Transverse colon (tissue), 4 donors: Measurements from ENCODE around the gene SNAI3.

Source experiments
- EP300 ChIP-seq: sonication (generic); formaldehyde crosslinking; IDR thresholded peaks from one replicate; pipeline ENCODE4 v1.6.1; 2017; ENCODE audit warnings: antibody characterized with exemption, low read depth
- POLR2AphosphoS5 ChIP-seq, 3 donors: sonication (generic); formaldehyde crosslinking; IDR thresholded peaks; one replicate each; pipeline ENCODE4 v1.6.1; 2016; ENCODE audit warnings: antibody characterized with exemption in 3 of 3
- TF ChIP-seq, protein P1 (sequence below), 5 experiments: fragments of 200-600 bp in 3 of 5; fragments of 450-650 bp in 2 of 5; sonication (generic) in 3 of 5; IDR thresholded peaks; 1 replicate in 2 of 5; 2 replicates in 3 of 5; pipeline ENCODE4 v1.5.1; 2016 to 2017; ENCODE audit warnings: antibody characterized with exemption in 5 of 5, inconsistent platforms in 3 of 5, mild to moderate bottlenecking in 2 of 5, moderate library complexity in 1 of 5

DNA sequence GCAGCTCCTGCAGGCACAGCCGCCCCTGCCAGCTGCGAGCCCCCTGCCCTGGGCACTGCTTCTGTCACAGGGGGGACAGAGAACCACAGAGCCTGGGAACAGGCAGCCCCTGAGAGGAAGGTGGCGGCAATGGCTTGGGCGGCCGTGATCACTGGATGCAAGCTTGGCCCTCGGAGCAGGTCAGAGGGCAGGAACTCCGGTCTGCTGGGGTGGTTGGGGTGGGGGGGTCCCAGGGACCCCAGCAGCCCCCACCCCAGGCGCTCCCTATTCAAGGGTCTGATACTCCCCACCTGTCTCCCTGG lies 33.6 kb downstream of the SNAI3 start:
- TF ChIP-seq EP300 (no peak), POLR2AphosphoS5 (IDR thresholded peaks at IDR 0.05) (no peak)
- TF ChIP-seq, protein P1, sequence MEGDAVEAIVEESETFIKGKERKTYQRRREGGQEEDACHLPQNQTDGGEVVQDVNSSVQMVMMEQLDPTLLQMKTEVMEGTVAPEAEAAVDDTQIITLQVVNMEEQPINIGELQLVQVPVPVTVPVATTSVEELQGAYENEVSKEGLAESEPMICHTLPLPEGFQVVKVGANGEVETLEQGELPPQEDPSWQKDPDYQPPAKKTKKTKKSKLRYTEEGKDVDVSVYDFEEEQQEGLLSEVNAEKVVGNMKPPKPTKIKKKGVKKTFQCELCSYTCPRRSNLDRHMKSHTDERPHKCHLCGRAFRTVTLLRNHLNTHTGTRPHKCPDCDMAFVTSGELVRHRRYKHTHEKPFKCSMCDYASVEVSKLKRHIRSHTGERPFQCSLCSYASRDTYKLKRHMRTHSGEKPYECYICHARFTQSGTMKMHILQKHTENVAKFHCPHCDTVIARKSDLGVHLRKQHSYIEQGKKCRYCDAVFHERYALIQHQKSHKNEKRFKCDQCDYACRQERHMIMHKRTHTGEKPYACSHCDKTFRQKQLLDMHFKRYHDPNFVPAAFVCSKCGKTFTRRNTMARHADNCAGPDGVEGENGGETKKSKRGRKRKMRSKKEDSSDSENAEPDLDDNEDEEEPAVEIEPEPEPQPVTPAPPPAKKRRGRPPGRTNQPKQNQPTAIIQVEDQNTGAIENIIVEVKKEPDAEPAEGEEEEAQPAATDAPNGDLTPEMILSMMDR (IDR thresholded peaks at IDR 0.05): no peak
